Mesodermal cell (in vitro differentiated cells): Measurements from ENCODE around the gene MARCHF4.

Experiments used
- H3K27ac ChIP-seq: 2 replicates; pipeline ENCODE4 v1.7.0; 2013; ENCODE audit warnings: mild to moderate bottlenecking, low read depth, low read length, moderate library complexity; ENCODE audit not compliant: severe bottlenecking
- H3K36me3 ChIP-seq: 2 replicates; pipeline ENCODE4 v1.7.1; 2013; ENCODE audit warnings: mild to moderate bottlenecking, low read length, moderate library complexity; ENCODE audit not compliant: control insufficient read depth, insufficient read depth
- H3K4me1 ChIP-seq: one replicate; pipeline ENCODE4 v1.7.1; 2013; ENCODE audit warnings: mild to moderate bottlenecking, low read length; ENCODE audit not compliant: insufficient read depth, control insufficient read depth, poor library complexity, severe bottlenecking
- H3K4me3 ChIP-seq: 2 replicates; pipeline ENCODE4 v1.7.0; 2013; ENCODE audit warnings: low read length, control low read depth, mild to moderate bottlenecking; ENCODE audit not compliant: insufficient read depth, poor library complexity, severe bottlenecking; ENCODE audit errors: extremely low read depth
- H3K9me3 ChIP-seq: 2 replicates; pipeline ENCODE4 v1.7.1; 2013; ENCODE audit warnings: mild to moderate bottlenecking, low read length, moderate library complexity; ENCODE audit not compliant: control insufficient read depth
- WGBS, 2 experiments: methylation state at CpG; one replicate each; pipeline ENCODE4 v1.1.5; 2013; ENCODE audit warnings: missing lambda C conversion rate in 2 of 2; ENCODE audit not compliant: insufficient coverage in 2 of 2; 5-methylcytosine and 5-hydroxymethylcytosine counted together

Gene MARCHF4

DNA sequence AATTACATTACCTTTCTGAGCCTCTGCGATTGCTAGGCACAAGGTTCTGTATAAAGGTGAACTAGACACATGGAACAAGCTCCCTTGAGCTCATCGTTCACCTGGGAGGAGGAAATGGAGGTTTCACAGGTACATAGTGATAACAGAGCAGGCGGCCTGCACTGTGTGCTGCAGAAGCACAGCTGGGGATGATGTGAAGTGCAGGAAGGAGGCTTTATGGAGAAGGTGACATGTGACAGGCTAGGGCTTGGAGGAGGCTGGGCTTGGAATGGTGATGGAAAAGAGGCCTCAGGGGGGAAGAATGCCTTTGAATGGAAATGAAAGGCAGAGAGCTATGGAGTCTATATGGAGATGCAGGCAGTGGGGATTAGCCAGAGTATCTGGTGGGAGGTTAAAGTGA lies 22.9 kb downstream of the MARCHF4 start:
- Histone ChIP-seq H3K4me1 (peaks cover 51% of the 10 kb centered on the region), H3K27ac (no peak overlapping the region), H3K36me3 (peaks cover 20% of the 10 kb centered on the region), H3K4me3 (no peak overlapping the region), H3K9me3 (no peaks in the 10 kb centered on the region)
- 51 to 57% methylated on average over 3 of the region's 3 CpGs for WGBS, 2 experiments

GRCh38 chr2:216348756-216349308 lies 23.5 kb downstream of the MARCHF4 start:
- Histone ChIP-seq H3K9me3 (no peaks in the 10 kb centered on the region), H3K27ac (no peak overlapping the region), H3K4me1 (peaks cover 51% of the 10 kb centered on the region), H3K36me3 (peaks cover 22% of the 10 kb centered on the region), H3K4me3 (no peak overlapping the region)
- 100% methylated on average over 1 to 2 of the region's 3 CpGs for WGBS, 2 experiments

DNA sequence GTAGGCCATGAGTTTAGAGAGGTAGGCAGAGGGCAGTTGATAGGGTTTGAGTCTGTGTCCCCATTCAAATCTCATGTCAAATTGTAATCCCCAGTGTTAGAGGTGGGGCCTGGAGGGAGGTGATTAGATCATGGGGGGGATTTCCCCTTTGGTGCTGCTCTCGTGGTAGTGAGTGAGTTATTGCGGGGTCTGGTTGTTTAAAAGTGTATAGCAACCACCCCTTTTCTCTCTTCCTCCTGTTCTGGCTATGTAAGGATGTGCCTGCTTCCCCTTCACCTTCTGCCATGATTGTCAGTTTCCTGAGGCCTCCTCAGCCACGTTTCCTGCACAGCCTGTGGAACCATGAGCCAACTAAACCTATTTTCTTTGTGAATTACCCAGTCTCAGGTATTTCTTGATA lies 25.5 kb downstream of the MARCHF4 start:
- H3K4me1 ChIP-seq, result peaks cover 44% of the 10 kb centered on the region
- H3K4me3 ChIP-seq, result no peak overlapping the region
- 71% methylated on average over 1 of the region's 3 CpGs; no CpG with 5 or more reads in 1 of the 2 experiments for WGBS, 2 experiments
- peaks cover 13% of the 10 kb centered on the region for H3K36me3 ChIP-seq
- no peaks in the 10 kb centered on the region for H3K9me3 ChIP-seq
- H3K27ac ChIP-seq, result no peak overlapping the region

DNA sequence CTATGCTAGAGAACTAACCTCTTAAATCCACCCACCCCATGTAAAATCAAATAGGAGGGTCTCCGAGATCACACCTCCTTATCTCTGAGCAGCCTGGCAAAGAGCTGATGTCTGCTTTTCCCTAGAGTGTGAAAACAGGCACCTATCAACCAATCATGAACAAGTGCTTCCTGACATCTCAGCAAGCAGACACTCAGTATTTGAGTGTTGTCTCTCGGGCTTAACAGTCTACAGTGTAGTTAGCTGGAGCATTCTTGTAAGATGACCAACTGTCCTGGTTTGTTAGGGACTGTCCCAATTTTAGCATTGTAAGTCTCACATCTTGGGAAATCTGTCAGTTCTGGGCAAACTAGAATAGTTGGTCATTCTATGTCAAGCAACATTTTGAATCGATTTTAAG lies 26.4 kb downstream of the MARCHF4 start:
- H3K36me3 ChIP-seq, result peaks cover 13% of the 10 kb centered on the region
- peaks cover 43% of the 10 kb centered on the region for H3K4me1 ChIP-seq
- no peak overlapping the region for H3K4me3 ChIP-seq
- no peaks in the 10 kb centered on the region for H3K9me3 ChIP-seq
- H3K27ac ChIP-seq, result no peak overlapping the region
- WGBS, 2 experiments, result 40 to 64% methylated on average over 1 to 2 of the region's 3 CpGs

- H3K36me3 ChIP-seq, result peaks cover 13% of the 10 kb centered on the region
- no peaks in the 10 kb centered on the region for H3K9me3 ChIP-seq
- H3K4me3 ChIP-seq, result no peak overlapping the region
- WGBS, 2 experiments, result 22 to 30% methylated on average over 2 of the region's 4 CpGs
- H3K4me1 ChIP-seq, result peaks cover 43% of the 10 kb centered on the region
- no peak overlapping the region for H3K27ac ChIP-seq
These were observed 27.4 kb downstream of the MARCHF4 start for GRCh38 chr2:216344950-216345300.

DNA sequence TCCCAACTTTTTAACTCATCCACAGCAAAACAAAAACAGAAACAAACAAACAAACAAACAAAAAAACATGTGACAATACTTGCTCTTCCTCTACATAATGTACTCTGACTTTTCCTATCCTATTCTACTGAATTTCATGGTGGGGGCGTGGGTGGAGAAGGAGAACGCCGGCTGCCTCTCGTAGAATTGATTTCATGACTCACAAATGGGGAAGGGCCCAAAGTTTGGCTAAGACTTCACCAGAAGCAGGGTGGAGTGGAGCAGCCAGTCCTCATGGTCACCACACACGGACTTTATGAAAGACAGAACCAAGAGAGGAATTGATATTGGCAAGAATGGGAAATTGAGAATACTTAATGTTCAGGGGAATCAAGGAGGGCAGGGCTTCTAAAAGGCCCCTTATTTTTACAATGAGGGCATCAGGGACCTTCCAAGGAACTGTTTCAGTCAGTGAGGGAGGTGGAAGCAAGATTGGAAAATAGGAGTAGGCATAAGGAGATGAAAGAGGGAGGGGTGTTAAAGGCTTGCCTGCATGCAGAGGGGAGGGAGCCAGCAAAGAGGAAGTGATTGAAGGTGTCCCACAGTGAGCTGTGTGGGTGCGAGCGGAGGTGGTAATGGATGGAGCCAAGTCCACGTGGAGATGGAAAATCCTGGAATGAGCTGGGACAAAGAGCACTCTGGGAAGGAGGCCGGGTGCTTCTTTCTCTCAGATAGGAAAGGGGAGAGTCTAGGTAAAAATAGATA lies 27.9 kb downstream of the MARCHF4 start:
- Histone ChIP-seq H3K36me3 (peaks cover 13% of the 10 kb centered on the region), H3K9me3 (no peaks in the 10 kb centered on the region), H3K27ac (no peak overlapping the region), H3K4me1 (peaks cover 44% of the 10 kb centered on the region), H3K4me3 (no peak overlapping the region)
- WGBS, 2 experiments, result 57 to 63% methylated on average over 9 of the region's 9 CpGs

DNA sequence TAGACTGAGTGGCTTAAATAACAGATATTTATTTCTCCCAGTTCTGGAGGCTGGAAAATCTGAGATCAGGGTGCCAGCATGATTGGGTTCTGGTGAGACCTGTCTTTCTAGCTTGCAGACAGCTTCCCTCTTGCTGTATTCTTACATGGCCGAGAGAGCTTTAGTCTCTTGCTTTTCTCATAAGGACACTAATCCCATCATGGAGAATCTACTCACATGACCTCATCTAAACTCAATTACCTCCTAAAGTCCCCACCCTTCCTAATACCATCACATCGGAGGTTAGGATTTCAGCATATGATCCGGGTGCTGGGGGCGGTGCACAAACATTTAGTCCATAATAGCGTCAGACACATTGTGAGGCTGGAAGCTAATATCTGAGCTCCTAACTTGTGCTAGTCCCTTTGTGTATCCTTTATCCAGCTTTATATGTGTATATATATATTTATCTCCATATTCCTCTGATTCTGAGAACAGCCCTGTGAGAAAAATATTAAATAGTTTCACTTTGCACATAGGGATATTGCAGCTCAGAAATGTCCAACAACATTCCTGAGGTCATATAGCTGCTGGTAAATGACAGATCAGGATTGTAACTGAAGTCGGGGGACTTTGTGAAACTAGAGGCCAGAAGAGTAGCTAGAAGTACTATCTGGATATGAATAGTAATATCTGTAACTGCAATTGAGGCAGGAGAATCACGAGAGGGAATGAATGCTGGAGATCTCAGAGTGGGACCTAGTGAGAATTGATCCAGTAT lies 28.9 kb downstream of the MARCHF4 start:
- no peaks in the 10 kb centered on the region for H3K9me3 ChIP-seq
- H3K27ac ChIP-seq, result no peak overlapping the region
- H3K36me3 ChIP-seq, result peaks cover 16% of the 10 kb centered on the region
- no peak overlapping the region for H3K4me3 ChIP-seq
- WGBS, 2 experiments, result 91 to 93% methylated on average over 3 to 7 of the region's 7 CpGs
- H3K4me1 ChIP-seq, result peaks cover 42% of the 10 kb centered on the region

GRCh38 chr2:216341121-216341520 lies 31.2 kb downstream of the MARCHF4 start:
- no peak overlapping the region for H3K4me3 ChIP-seq
- H3K9me3 ChIP-seq, result no peaks in the 10 kb centered on the region
- H3K27ac ChIP-seq, result no peak overlapping the region
- peaks cover 33% of the 10 kb centered on the region for H3K4me1 ChIP-seq
- peaks cover 18% of the 10 kb centered on the region for H3K36me3 ChIP-seq
- 62 to 88% methylated on average over 1 to 2 of the region's 3 CpGs for WGBS, 2 experiments

DNA sequence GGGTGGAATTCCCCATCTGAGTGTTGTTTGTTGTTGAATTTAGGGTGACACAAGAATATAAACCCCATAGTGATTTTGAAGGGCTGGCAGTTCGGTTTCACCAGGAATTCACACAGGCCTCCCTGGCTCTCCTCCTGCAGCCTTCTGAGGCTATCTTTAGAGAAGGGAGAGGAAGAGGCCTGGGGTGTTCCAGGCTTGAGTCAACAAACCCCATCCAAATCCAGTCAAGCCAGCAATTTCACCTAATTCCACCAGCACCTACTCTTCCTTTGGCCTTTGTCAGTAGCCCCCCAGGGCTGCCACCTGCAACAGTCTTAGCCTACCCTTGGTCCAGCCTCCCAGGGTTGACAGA lies 32.0 kb downstream of the MARCHF4 start:
- no CpG with 5 or more reads among the region's 1 CpG for WGBS, 2 experiments
- peaks cover 27% of the 10 kb centered on the region for H3K4me1 ChIP-seq
- no peaks in the 10 kb centered on the region for H3K9me3 ChIP-seq
- H3K36me3 ChIP-seq, result peaks cover 18% of the 10 kb centered on the region
- peak overlapping the region; percentile 60 for H3K27ac ChIP-seq
- H3K4me3 ChIP-seq, result no peak overlapping the region

DNA sequence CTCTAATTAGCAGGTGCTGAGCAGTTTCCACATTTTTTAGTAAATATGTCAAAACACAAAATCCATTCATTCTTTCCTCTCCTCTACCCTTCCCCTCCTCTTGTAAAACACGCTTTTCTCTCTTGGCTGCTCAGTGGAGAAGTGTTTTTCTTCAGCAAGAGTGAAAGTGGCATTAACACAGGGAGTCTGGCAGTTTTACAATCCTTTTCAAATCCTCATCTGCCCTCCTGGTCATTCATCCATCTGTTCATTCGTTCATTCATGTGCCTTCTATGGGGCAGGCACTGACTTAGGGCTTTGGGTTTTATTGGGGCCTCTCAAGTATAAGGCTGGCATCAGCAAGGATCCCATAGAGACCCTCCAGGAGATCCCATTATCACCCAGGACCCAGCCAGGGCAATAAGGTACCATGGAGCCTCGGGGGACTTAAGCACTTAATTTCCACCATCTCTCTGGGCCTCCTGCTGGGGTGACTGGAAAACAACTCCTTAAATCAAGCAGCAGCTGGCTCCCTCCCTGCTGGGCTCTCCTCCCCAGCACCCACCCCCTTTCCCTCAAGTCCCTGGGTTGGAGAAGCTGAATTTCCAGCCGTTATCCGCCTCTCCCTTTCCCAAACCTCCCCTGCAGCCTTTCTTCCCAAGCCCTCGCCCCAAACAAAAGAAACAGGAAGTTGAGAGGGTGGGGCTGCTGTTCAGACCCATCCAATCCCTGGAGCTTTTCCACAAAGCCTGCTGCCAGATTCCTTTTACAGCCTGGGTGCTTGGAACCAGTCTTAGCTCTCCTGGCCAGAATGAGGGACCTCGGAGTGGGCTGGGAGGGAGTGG lies 32.6 kb downstream of the MARCHF4 start:
- H3K4me3 ChIP-seq, result no peak overlapping the region
- WGBS, 2 experiments, result 31 to 35% methylated on average over 3 to 4 of the region's 7 CpGs
- peaks cover 26% of the 10 kb centered on the region for H3K4me1 ChIP-seq
- peak overlapping the region; percentile 60 for H3K27ac ChIP-seq
- H3K9me3 ChIP-seq, result no peaks in the 10 kb centered on the region
- peaks cover 18% of the 10 kb centered on the region for H3K36me3 ChIP-seq
